Astrocyte of the cerebellum (primary cell): ENCODE measurements around the gene RRP1.
"Not testable (repeated sequence)": the region's sequence is repeated elsewhere in the genome, so short reads cannot be mapped to it uniquely, and the experiment has no call there.

ENCODE experiments used
- DNase-seq: peaks from one replicate; pipeline ENCODE4 v3.0.0-alpha.2; 2011; ENCODE audit warnings: low read depth
- H3K4me3 ChIP-seq: 2 replicates; pipeline ENCODE4 v1.5.1; 2011; ENCODE audit warnings: mild to moderate bottlenecking, low read depth, low read length, moderate library complexity
- CTCF ChIP-seq: IDR thresholded peaks from 2 replicates; pipeline ENCODE4 v1.5.1; 2012; ENCODE audit warnings: low read length, low read depth, moderate library complexity, mild to moderate bottlenecking; ENCODE audit errors: missing control alignments
- in situ Hi-C: cut with HindIII; loops from 2 replicates; pipeline ENCODE4 v1.10.0; 2017; ENCODE audit warnings: low sequenced_read_pairs

Gene RRP1

GRCh38 chr21:43834146-43834905, 44.9 kb downstream of the RRP1 start:
- DNase-seq: no peak
- TF ChIP-seq CTCF: no peak
- in situ Hi-C loops: no loop called here
- H3K4me3 ChIP-seq: no peak overlapping the region

- in situ Hi-C loops: no loop called here
- no peak for TF ChIP-seq CTCF
- H3K4me3 ChIP-seq: no peak overlapping the region
- DNase-seq: no peak
Measured at GRCh38 chr21:43835050-43835449, 45.7 kb downstream of the RRP1 start.

- DNase-seq: no peak
Measured at GRCh38 chr21:43835861-43836260, 46.5 kb downstream of the RRP1 start.

GRCh38 chr21:43836616-43837015, 47.2 kb downstream of the RRP1 start:
- in situ Hi-C loops: no loop called here
- no peak for TF ChIP-seq CTCF
- DNase-seq: no peak
- no peak overlapping the region for H3K4me3 ChIP-seq

More at GRCh38 chr21:43835861-43836260, 46.5 kb downstream of the RRP1 start:
- TF ChIP-seq CTCF: no peak
- no peak overlapping the region for H3K4me3 ChIP-seq
- in situ Hi-C loops: no loop called here

- in situ Hi-C loops: no loop called here
- no peak for DNase-seq
- TF ChIP-seq CTCF: no peak
Measured at GRCh38 chr21:43840259-43840658, 50.9 kb downstream of the RRP1 start.

GRCh38 chr21:43842742-43843141, 53.4 kb downstream of the RRP1 start:
- TF ChIP-seq CTCF: no peak
- H3K4me3 ChIP-seq: no peak overlapping the region
- DNase-seq: no peak
- in situ Hi-C loops: no loop called here

More at GRCh38 chr21:43840259-43840658, 50.9 kb downstream of the RRP1 start:
- no peak overlapping the region for H3K4me3 ChIP-seq

- DNase-seq, in situ Hi-C loops, H3K4me3 ChIP-seq: not testable (repeated sequence)
Measured at GRCh38 chr21:43844906-43845305, 55.5 kb downstream of the RRP1 start.
